Skin of body (tissue), 2 donors: Measurements from ENCODE around the gene COQ2. TPM values are rescaled to one million over a fixed set of nuclear protein-coding genes. Genes with fewer than 3 reads are reported as not detected.
"Not testable (repeated sequence)": the region's sequence is repeated elsewhere in the genome, so short reads cannot be mapped to it uniquely, and the experiment has no call there.

Experiments used
- DNase-seq: peaks from one replicate; lab custom pipeline; 2025; lab: John Stamatoyannopoulos, UW
- total RNA-seq: library from RNA; depleted of rRNA; stranded (reverse); fragments of >200 nt; gene quantifications from one replicate; pipeline ENCODE4 v1.2.3, GENCODE V29; 2014

The COQ2 gene
- total RNA-seq, 1 donor from 2014 or later, result 10.6 TPM

DNA sequence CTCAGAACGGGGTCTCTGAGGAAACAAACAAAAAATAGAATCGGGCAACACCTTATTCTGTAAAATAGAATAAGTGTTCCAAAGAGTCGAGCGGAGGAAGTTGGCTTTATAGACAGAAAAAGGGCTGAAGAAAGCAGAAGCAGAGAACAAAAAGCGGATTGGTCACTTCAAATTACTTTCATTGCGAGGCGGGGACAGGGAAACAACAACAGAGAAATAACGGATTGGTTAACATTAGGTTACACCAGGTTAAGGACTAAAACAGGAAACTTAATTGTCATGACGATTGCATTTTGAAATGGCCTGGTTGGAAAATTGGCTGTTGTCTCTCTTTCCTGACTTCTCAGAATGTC lies 433 bp upstream of the COQ2 start:
- DNase-seq, result peak; percentile 63

GRCh38 chr4:83283181-83283580 lies 1.4 kb downstream of the COQ2 start:
- no peak for DNase-seq

DNA sequence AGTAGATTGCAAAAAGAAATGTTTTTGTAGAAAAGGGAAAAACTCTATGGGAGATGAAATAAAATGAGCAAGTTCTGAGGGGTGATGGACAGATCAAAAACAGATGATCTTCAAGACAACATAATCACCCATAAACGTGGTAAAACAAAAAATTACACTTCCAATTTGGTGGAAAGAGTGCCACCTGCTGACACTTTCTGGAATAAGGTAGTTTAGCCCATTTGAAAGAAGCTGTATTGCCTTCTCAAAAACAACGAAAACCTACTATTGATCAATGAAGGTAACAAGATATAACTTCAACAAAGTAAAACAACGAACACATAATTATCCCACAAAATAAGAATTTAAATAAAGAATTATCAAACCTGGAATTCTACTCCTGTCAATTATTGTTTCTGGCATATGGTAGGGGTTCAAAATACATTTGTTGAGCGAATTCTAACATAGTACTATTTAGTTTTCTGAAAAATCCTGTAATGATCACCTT lies 2.5 kb downstream of the COQ2 start:
- DNase-seq, result no peak

GRCh38 chr4:83281307-83281706 lies 3.3 kb downstream of the COQ2 start:
- DNase-seq, result no peak

DNA sequence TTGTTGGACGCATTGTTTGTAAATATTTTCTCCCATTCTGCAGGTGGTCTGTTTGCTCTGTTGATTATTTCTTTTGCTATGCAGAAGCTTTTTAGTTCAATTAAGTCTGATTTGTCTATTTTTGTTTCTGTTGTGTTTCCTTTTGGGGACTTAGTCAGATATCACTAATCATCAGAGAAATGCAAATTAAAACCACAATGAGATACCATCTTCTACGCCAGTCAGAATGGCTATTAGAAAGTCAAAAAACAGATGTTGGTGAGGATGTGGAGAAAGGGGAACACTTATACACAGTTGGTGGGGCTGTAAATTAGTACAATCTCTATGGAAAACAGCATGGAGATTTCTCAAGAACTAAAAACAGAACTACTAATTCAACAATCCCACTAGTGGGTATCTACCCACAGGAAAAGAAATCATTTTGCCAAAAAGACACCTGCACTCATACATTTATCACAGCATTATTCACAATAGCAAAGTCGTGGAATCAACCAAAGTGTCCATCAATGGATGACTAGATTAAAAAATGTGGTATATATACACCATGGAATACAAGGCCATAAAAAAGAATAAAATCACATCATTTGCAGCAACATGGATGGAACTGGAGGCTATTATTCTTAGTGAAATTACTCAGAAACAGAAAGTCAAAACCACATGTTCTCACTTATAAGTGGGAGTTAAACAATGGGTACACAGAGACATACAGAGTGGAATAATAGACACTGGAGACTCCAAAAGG lies 8.1 kb downstream of the COQ2 start:
- no peak for DNase-seq

- not testable (repeated sequence) for DNase-seq
Measured at GRCh38 chr4:83273926-83274325, 10.7 kb downstream of the COQ2 start.

- DNase-seq, result no peak
Measured at GRCh38 chr4:83272900-83273299, 11.7 kb downstream of the COQ2 start.

GRCh38 chr4:83269256-83269655 lies 15.3 kb downstream of the COQ2 start:
- no peak for DNase-seq

DNA sequence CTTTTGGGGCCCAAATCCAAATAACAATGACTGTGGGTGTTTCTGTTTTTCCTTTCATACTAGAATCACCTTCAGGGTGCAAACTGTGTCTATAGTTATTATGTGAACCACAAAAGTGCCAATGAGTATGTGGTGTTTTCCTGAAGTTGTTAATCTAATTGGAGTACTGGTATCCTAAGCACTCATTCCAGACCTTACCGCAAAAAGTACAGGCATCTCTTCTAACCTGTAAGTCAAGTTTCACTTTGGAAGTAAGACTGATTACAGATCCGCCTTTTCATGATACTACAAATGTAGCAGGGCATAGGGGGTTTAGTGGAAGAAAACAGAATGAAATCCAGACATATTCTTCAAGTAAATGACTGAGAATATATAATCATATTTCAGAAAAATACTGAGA lies 16.1 kb downstream of the COQ2 start:
- DNase-seq, result no peak

DNA sequence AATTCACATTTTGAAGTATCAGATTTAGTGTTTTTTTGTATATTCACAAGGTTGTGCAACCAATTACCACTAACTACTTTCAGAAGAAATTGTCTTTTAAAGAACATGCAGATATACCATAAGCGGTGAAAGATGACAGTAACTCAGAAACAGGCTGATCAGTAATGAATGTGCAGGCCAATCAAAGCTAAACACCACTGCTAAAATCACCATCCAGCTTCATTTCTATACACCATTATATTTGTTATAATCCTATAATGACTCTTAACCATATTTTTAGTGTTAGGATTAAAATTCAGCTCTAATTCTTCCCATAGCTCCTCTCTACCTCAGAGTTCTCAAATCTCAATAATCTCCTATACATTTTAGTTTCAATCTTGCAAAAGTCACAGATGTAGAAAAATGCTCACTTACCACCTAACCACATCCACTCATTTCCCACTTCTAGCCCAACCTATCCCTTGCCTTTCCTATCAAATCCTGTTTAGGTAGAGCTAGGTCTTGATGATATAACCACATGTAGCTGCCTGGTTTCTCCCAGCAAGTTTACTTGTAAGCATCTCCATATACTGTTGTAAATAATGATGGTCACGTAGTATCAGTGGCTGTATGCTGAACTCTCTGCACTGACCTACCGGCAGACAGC lies 16.6 kb downstream of the COQ2 start:
- no peak for DNase-seq

- DNase-seq, result no peak
Measured at GRCh38 chr4:83267121-83267829, 17.3 kb downstream of the COQ2 start.

DNA sequence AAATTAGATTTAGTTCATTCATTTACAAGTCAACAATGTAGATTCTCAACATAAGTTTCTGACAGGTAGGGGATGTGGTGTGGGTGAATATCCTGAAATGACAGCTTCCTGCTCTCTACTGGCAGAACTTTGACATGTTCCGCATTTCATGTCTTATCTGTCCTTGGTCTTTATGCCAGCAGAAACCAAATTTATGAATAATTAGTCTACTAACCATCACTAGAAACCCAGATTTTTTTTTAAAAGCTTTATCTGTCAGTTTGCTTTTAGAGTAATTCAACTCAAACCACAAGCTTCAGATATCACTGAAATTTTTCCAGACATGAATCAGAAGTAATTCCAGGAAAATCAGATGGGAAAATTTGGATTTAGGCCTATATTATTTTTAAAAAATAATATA lies 17.9 kb downstream of the COQ2 start:
- no peak for DNase-seq

DNA sequence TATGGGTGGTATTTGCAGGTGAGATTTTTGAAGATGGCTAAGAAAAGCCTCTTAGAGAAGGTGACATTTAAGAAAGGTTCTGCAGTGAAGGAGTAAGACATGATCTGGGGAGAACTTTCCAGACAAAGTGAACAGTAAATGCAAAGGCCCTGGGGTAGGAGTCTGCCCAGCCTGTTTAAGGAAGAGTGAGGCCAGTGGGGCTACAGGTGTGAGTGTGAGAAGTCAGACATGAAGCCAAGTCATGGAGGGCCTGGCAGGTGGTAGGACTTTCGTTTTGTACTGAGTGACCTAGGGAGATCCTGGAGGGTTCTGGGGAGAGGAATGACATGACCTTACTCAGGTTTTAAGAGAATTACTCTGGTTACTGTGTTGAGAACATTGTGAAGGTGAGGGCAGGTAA lies 21.5 kb downstream of the COQ2 start:
- no peak for DNase-seq

DNA sequence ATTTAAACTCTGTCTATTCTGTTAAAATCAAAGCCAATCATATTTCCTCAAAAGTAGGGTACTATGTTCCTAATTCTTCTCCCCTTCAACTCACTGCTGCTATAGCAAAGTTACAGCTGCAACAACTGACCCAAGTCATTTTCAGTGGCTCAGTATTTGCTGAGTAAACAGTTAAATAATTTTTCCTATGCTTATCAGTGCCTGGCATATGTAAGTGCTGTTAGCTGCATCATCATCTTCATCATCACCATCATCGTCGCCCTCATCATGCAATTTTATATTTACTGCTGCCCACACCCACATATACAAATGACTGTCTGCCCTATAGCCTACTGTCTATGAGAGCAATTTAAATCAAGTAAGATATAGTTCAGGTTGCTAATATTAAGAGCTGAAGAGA lies 21.9 kb downstream of the COQ2 start:
- DNase-seq, result no peak

- DNase-seq, result no peak
Measured at GRCh38 chr4:83261307-83261706, 23.3 kb downstream of the COQ2 start.

GRCh38 chr4:83259586-83259985 lies 25.0 kb downstream of the COQ2 start:
- no peak for DNase-seq

- DNase-seq, result no peak
Measured at GRCh38 chr4:83258461-83258860, 26.1 kb downstream of the COQ2 start.

DNA sequence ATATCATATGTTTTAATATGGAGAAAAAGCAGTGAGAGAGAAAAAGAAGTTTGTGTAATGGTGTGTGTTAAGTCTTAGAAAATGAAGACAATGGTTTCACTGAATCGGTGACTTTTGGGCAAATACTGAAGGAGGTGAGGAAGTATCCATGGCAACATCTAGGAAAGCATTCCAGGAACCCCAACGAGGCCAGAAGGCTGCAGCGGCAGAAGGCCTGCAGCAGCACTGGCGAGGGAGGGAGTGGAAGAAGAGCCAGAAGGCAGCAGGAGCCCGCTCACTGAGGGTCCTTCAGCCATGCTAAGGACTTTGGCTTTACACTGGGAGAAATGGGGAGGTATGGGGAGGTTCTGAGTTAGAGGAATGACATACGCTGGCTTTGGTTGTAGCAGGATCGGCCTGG lies 26.8 kb downstream of the COQ2 start:
- no peak for DNase-seq

- DNase-seq, result peak; percentile 37
Measured at GRCh38 chr4:83255584-83255983, 29.0 kb downstream of the COQ2 start.

GRCh38 chr4:83252782-83253405 lies 31.7 kb downstream of the COQ2 start:
- DNase-seq, result no peak

DNA sequence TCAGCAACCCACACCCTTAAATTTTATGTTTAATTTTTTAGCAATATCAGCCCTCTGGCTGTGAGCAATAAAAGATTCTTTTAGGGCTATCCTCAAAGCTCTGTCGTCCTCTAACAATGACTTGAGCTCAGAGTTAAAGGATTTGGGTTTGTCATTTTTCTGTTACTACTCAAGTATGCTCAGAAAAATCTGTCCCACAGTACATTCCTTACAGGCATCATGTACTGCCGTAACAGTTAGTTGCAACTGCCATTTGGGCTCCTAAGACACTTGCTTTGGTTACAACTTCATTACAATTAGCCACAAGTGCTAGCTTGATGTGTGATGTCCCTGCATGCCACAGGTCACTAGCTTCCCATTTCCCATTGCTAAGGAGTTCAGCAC lies 33.2 kb downstream of the COQ2 start:
- no peak for DNase-seq
